Large intestine (tissue), 12 donors: ENCODE results near the gene KLF1. TPM values are rescaled to one million over a fixed set of nuclear protein-coding genes. Genes with fewer than 3 reads are reported as not detected.

Source experiments
- DNase-seq, 2 donors: peaks; one replicate each; pipeline versions ENCODE4 v3.0.0 to v3.0.0-alpha.2; 2013
- H3K27ac ChIP-seq: one replicate; pipeline ENCODE4 v1.5.1; 2013; ENCODE audit warnings: low read length
- H3K27me3 ChIP-seq: 2 replicates; pipeline ENCODE4 v1.6.1; 2013; ENCODE audit warnings: low read length; ENCODE audit not compliant: control insufficient read depth, insufficient read depth
- H3K36me3 ChIP-seq: 2 replicates; pipeline ENCODE4 v1.6.1; 2013; ENCODE audit warnings: low read length; ENCODE audit not compliant: control insufficient read depth, insufficient read depth
- H3K4me1 ChIP-seq: one replicate; pipeline ENCODE4 v1.6.1; 2013; ENCODE audit warnings: low read length; ENCODE audit not compliant: control insufficient read depth, insufficient read depth
- H3K4me3 ChIP-seq: one replicate; pipeline ENCODE4 v1.5.1; 2013; ENCODE audit warnings: low read length
- H3K9me3 ChIP-seq: one replicate; pipeline ENCODE4 v1.6.1; 2013; ENCODE audit warnings: mild to moderate bottlenecking, low read depth, low read length, moderate library complexity; ENCODE audit not compliant: control insufficient read depth
- WGBS: methylation state at CpG from one replicate; pipeline ENCODE4 v1.1.5; 2013; ENCODE audit warnings: low lambda C conversion rate; ENCODE audit not compliant: insufficient coverage; 5-methylcytosine and 5-hydroxymethylcytosine counted together
- long read RNA-seq, 11 donors: transcript quantifications; one replicate each; lab custom pipeline, GENCODE V29; 2026
- polyA plus RNA-seq: library from polyadenylated mRNA; unstranded; fragments of 120-200 nt; gene quantifications from one replicate; pipeline ENCODE4 v1.2.1, GENCODE V29; 2013

The KLF1 gene
- polyA plus RNA-seq: 0.79 TPM
- long read RNA-seq, donor 1: 0 reads
- long read RNA-seq, donor 2: 0 reads
- long read RNA-seq, donor 3: 0 reads
- long read RNA-seq, donor 4: 0 reads
- long read RNA-seq, donor 5: 0 reads
- long read RNA-seq, donor 6: 0 reads
- long read RNA-seq, donor 7: 0 reads
- long read RNA-seq, donor 8: 0 reads
- long read RNA-seq, donor 9: 0 reads
- long read RNA-seq, donor 10: 0 reads
- long read RNA-seq, donor 11: 0 reads

- Histone ChIP-seq H3K4me1 (peaks cover 12% of the 10 kb centered on the region), H3K36me3 (no peaks in the 10 kb centered on the region), H3K27ac (no peak within 1 kb of the TSS), H3K9me3 (peaks cover 26% of the 10 kb centered on the region), H3K4me3 (no peak within 1 kb of the TSS), H3K27me3 (peaks cover 47% of the 10 kb centered on the region)
- no CpG with 5 or more reads among the region's 17 CpGs for WGBS
- DNase-seq: no peak
Measured at GRCh38 chr19:12886969-12887747, at the start of gene KLF1. Gene KLF1 (minus strand): TSS chr19:12887201. CDS start chr19:12887140, 61 bp downstream.

- H3K9me3 ChIP-seq: peaks cover 5% of the 10 kb centered on the region
- H3K4me3 ChIP-seq: no peak overlapping the region
- DNase-seq: no peak
- peaks cover 32% of the 10 kb centered on the region for H3K4me1 ChIP-seq
- no peaks in the 10 kb centered on the region for H3K27me3 ChIP-seq
- WGBS: 100% methylated on average over 1 of the region's 7 CpGs
- peaks cover 23% of the 10 kb centered on the region for H3K36me3 ChIP-seq
- H3K27ac ChIP-seq: no peak overlapping the region
Measured at GRCh38 chr19:12936582-12936981, 49.6 kb upstream of the KLF1 start.

GRCh38 chr19:12935071-12935470, 48.1 kb upstream of the KLF1 start:
- Histone ChIP-seq H3K4me1 (peaks cover 23% of the 10 kb centered on the region), H3K9me3 (peaks cover 4% of the 10 kb centered on the region), H3K27me3 (no peaks in the 10 kb centered on the region), H3K4me3 (no peak overlapping the region), H3K36me3 (peaks cover 14% of the 10 kb centered on the region), H3K27ac (no peak overlapping the region)
- DNase-seq: peak in 1 of 2 donors; percentile 1
- WGBS: 90% methylated on average over 4 of the region's 10 CpGs

GRCh38 chr19:12933287-12934072, 46.5 kb upstream of the KLF1 start, which contains the start of gene FARSA:
Gene FARSA (minus strand): TSS chr19:12933711. CDS start chr19:12933696, 15 bp downstream.
- Histone ChIP-seq H3K4me3 (peak within 1 kb of the TSS; percentile 98), H3K9me3 (peaks cover 3% of the 10 kb centered on the region), H3K27me3 (no peaks in the 10 kb centered on the region), H3K27ac (peak within 1 kb of the TSS; percentile 73), H3K4me1 (peaks cover 17% of the 10 kb centered on the region), H3K36me3 (peaks cover 21% of the 10 kb centered on the region)
- peak; percentile 91 to 92 for DNase-seq
- WGBS: no CpG with 5 or more reads among the region's 51 CpGs

GRCh38 chr19:12932392-12933286, 45.6 kb upstream of the KLF1 start:
- peaks cover 13% of the 10 kb centered on the region for H3K4me1 ChIP-seq
- peaks cover 27% of the 10 kb centered on the region for H3K36me3 ChIP-seq
- no CpG with 5 or more reads among the region's 16 CpGs for WGBS
- peaks cover 3% of the 10 kb centered on the region for H3K9me3 ChIP-seq
- peak overlapping the region; percentile 73 for H3K27ac ChIP-seq
- no peaks in the 10 kb centered on the region for H3K27me3 ChIP-seq
- DNase-seq: peak in 1 of 2 donors; percentile 46
- peak overlapping the region; percentile 98 for H3K4me3 ChIP-seq

- no CpG with 5 or more reads among the region's 19 CpGs for WGBS
- H3K27me3 ChIP-seq: no peaks in the 10 kb centered on the region
- DNase-seq: no peak
Measured at GRCh38 chr19:12930002-12930645, 43.1 kb upstream of the KLF1 start.

GRCh38 chr19:12924621-12925310, 37.8 kb upstream of the KLF1 start:
- Histone ChIP-seq H3K4me1 (no peaks in the 10 kb centered on the region), H3K36me3 (peaks cover 65% of the 10 kb centered on the region), H3K4me3 (no peak overlapping the region), H3K9me3 (no peaks in the 10 kb centered on the region), H3K27me3 (no peaks in the 10 kb centered on the region), H3K27ac (no peak overlapping the region)
- DNase-seq: no peak
- no CpG with 5 or more reads among the region's 29 CpGs for WGBS

More at GRCh38 chr19:12930002-12930645, 43.1 kb upstream of the KLF1 start:
- H3K36me3 ChIP-seq: peaks cover 44% of the 10 kb centered on the region
- H3K9me3 ChIP-seq: peaks cover 3% of the 10 kb centered on the region
- no peak overlapping the region for H3K4me3 ChIP-seq
- H3K27ac ChIP-seq: no peak overlapping the region
- H3K4me1 ChIP-seq: peaks cover 7% of the 10 kb centered on the region

GRCh38 chr19:12922959-12923358, 36.0 kb upstream of the KLF1 start:
- no peak for DNase-seq
- no peak overlapping the region for H3K27ac ChIP-seq
- peaks cover 48% of the 10 kb centered on the region for H3K36me3 ChIP-seq
- H3K4me3 ChIP-seq: no peak overlapping the region
- no peaks in the 10 kb centered on the region for H3K9me3 ChIP-seq
- H3K27me3 ChIP-seq: no peaks in the 10 kb centered on the region
- peaks cover 3% of the 10 kb centered on the region for H3K4me1 ChIP-seq
- WGBS: 100% methylated on average over 1 of the region's 4 CpGs

- no CpG with 5 or more reads among the region's 3 CpGs for WGBS
- H3K27me3 ChIP-seq: no peaks in the 10 kb centered on the region
- peaks cover 3% of the 10 kb centered on the region for H3K4me1 ChIP-seq
- DNase-seq: no peak
- peaks cover 35% of the 10 kb centered on the region for H3K36me3 ChIP-seq
- no peak overlapping the region for H3K4me3 ChIP-seq
- H3K27ac ChIP-seq: no peak overlapping the region
- no peaks in the 10 kb centered on the region for H3K9me3 ChIP-seq
Measured at GRCh38 chr19:12921047-12921446, 34.0 kb upstream of the KLF1 start.
